Adrenal gland (tissue), 5 donors: ENCODE data around the gene SEMA3E.

Experiments used
- CTCF ChIP-seq, 6 experiments: fragments of 450-650 bp in 4 of 6; fragments of 200-600 bp in 2 of 6; sonication (generic) in 1 of 6; IDR thresholded peaks; 1 replicate in 5 of 6; 2 replicates in 1 of 6; pipeline versions ENCODE4 v1.5.1 to v1.8.0; 2016 to 2021; ENCODE audit warnings: antibody characterized with exemption in 6 of 6, mild to moderate bottlenecking in 2 of 6, moderate library complexity in 1 of 6
- POLR2A ChIP-seq, 2 donors: fragments of 450-650 bp; IDR thresholded peaks; one replicate each; pipeline ENCODE4 v1.6.1; 2017; ENCODE audit warnings: antibody characterized with exemption in 2 of 2, mild to moderate bottlenecking in 2 of 2, moderate library complexity in 1 of 2
- donor health status: DM: no; HTN: no; CAD: no.

DNA sequence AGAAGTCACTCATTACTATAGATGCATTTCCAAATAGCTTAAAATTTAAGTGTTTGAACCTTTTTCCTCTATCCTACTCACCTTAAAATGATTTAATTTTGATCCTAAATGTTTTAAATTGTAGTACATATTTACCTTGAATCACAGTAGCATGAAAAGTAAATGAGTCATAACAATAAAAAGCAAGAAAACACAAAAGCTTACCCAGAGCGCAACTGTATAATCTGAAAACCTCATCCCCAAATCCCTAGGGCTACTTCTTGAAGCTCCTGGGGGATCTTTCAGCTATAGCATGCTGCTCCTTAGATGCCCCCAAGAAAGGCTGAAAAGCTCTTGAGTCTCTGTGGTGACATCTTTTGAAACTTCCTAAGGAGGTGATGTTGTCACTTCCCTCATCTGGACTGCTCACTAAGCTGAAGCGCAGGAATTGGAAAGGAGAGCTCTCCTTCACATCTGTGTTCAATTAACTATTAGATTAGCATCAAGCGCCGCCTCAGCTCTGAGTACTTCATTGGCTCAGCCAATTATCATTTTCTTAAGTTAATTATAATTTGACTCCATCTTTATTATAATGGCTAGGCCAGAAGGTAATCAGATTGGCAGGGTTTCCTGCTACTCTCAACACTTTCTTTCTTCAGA is 60.2 kb downstream of the SEMA3E start:
- TF ChIP-seq CTCF (IDR thresholded peaks at IDR 0.05), result no peak
- TF ChIP-seq POLR2A (IDR thresholded peaks at IDR 0.05), result no peak
